K562 (cell line): ENCODE data around the gene TBC1D26.

Experiments
- BRF2 ChIP-seq: IDR thresholded peaks from 3 replicates; pipeline ENCODE4 v1.6.1; 2011; ENCODE audit warnings: borderline replicate concordance, mild to moderate bottlenecking; ENCODE audit not compliant: insufficient read length, insufficient read depth
- NFIC ChIP-seq: fragments of 450-650 bp; IDR thresholded peaks from 2 replicates; pipeline ENCODE4 v1.6.1; 2017; ENCODE audit warnings: mild to moderate bottlenecking, inconsistent platforms
- POLR2AphosphoS2 ChIP-seq: IDR thresholded peaks from 2 replicates; pipeline ENCODE4 v1.6.1; 2012; ENCODE audit warnings: low read length, improper control_type of control experiment
- TCF7L2 ChIP-seq: fragments of 150-350 bp; IDR thresholded peaks from 2 replicates; pipeline ENCODE4 v1.6.1; 2016; ENCODE audit warnings: low read depth, mild to moderate bottlenecking, low read length, moderate library complexity
- ZBTB33 ChIP-seq: sonication (generic); formaldehyde crosslinking; IDR thresholded peaks from 2 replicates; pipeline ENCODE4 v1.8.1; 2023; ENCODE audit warnings: mild to moderate bottlenecking, missing genetic modification reagents

- no peak for TF ChIP-seq BRF2
- TF ChIP-seq POLR2AphosphoS2 = no peak
- TF ChIP-seq TCF7L2 = no peak
- TF ChIP-seq NFIC = no peak
- TF ChIP-seq ZBTB33 = no peak
These were observed 48.1 kb downstream of the TBC1D26 start for GRCh38 chr17:15780188-15780587.
